Measurements from ENCODE around the gene NAXE. TPM values are rescaled to one million over a fixed set of nuclear protein-coding genes. Genes with fewer than 3 reads are reported as not detected.

The NAXE gene
- total RNA-seq, 4 donors from 2014 or later: 37.0 to 52.7 (median 45.8) TPM

DNA sequence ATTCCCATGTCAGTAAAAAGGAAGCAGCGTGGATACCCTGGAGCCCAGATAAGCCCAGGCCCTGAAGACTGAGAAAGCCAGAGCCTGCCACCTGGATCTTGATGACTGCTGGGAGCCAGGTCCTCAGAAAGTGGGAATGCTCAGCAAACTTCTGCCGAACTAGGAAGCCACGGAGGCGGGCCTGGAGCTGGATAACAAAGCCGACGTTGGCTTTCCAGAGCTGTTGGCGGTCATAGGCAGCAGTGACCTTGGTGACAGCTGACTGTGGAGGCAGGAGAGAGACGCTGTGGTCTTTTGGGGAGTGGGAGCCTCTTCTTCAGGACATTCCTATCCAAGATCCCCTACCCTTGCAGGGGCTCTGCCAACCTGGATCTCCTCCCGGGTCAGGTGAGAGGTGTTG is 43.6 kb upstream of the NAXE start:
- no peak overlapping the region for H3K4me3 ChIP-seq (ENCODE audit: low read depth, poor library complexity, severe bottlenecking)
- intact Hi-C loops (cut with DNase I; ENCODE audit: low total_unique reads): no loop called here
- TF ChIP-seq, protein P1, sequence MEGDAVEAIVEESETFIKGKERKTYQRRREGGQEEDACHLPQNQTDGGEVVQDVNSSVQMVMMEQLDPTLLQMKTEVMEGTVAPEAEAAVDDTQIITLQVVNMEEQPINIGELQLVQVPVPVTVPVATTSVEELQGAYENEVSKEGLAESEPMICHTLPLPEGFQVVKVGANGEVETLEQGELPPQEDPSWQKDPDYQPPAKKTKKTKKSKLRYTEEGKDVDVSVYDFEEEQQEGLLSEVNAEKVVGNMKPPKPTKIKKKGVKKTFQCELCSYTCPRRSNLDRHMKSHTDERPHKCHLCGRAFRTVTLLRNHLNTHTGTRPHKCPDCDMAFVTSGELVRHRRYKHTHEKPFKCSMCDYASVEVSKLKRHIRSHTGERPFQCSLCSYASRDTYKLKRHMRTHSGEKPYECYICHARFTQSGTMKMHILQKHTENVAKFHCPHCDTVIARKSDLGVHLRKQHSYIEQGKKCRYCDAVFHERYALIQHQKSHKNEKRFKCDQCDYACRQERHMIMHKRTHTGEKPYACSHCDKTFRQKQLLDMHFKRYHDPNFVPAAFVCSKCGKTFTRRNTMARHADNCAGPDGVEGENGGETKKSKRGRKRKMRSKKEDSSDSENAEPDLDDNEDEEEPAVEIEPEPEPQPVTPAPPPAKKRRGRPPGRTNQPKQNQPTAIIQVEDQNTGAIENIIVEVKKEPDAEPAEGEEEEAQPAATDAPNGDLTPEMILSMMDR (IDR thresholded peaks at IDR 0.05): no peak
- no peak for TF ChIP-seq POLR2A (IDR thresholded peaks at IDR 0.05)
- WGBS, 2 donors: 94 to 97% methylated on average over 8 to 9 of the region's 9 CpGs
- no peak for DNase-seq (ENCODE audit: low spot score in 2 of 2)

DNA sequence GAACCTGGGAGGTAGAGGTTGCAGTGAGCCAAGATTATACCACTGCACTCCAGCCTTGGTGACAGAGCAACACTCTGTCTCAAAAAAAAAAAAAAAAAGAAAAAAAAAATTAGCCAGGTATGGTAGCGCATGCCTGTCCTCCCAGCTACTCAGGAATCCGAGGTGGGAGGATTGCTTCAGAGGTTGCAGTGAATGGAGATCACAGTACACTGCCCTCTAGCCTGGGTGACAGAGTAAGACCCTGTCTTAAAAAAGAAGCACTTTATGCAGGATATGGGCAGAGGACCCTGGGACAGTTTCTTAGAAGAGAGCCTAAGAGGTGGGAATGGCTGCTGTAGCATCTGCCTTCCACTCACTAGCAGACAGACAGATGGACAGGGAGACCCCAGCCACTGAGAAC is 42.2 kb upstream of the NAXE start:
- no peak overlapping the region for H3K4me3 ChIP-seq (ENCODE audit: low read depth, poor library complexity, severe bottlenecking)
- no peak for TF ChIP-seq POLR2A (IDR thresholded peaks at IDR 0.05)
- TF ChIP-seq, protein P1 (IDR thresholded peaks at IDR 0.05): no peak
- intact Hi-C loops (cut with DNase I; ENCODE audit: low total_unique reads): no loop called here
- 74 to 77% methylated on average over 2 of the region's 2 CpGs for WGBS, 2 donors
- no peak for DNase-seq (ENCODE audit: low spot score in 2 of 2)

DNA sequence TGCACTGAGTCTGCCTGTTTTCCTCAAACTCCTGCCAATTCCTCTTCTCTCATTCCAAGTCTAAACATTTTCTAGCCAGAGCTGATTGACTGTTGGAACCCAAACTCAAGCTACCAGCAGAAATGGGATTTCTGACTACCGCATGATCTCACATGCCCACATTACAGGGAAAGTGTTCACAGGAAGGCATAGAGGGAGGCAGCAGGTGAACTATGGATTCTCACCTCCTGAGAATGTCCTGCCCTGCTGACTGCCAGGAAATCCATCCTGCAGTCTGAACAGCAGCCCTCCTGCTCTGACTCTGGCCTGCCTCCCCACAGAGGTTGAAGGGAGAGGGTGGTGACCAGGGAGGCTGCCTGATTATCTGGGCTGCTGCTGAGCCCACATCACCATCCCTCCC is 41.7 kb upstream of the NAXE start:
- no peak for DNase-seq (ENCODE audit: low spot score in 2 of 2)
- TF ChIP-seq, protein P1 (IDR thresholded peaks at IDR 0.05): no peak
- no peak for TF ChIP-seq POLR2A (IDR thresholded peaks at IDR 0.05)
- H3K4me3 ChIP-seq (ENCODE audit: low read depth, poor library complexity, severe bottlenecking): no peak overlapping the region
- intact Hi-C loops (cut with DNase I; ENCODE audit: low total_unique reads): no loop called here
- WGBS, 2 donors: 63 to 94% methylated on average over 1 of the region's 1 CpG

DNA sequence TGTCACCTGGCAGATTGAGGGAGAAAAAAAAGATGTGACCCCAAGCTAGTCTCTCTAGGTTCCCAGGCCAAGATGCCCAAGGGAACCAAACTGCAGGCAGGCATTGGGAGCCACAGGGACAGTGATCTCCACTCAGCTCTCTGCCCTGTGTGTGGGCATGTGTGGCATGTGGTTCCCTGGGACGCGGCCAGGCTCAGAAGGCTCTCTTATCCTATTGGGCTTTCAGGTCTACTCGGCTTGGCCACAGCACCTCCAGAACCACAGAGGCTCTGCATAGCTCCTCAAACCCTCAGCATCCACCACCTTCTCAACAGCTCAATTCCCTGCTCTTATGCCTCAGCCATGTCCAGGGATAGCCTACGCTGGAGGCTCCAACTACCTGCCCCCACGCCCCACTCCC is 41.2 kb upstream of the NAXE start:
- intact Hi-C loops (cut with DNase I; ENCODE audit: low total_unique reads): no loop called here
- TF ChIP-seq, protein P1 (IDR thresholded peaks at IDR 0.05): no peak
- TF ChIP-seq POLR2A (IDR thresholded peaks at IDR 0.05): no peak
- 81 to 86% methylated on average over 5 of the region's 5 CpGs for WGBS, 2 donors
- DNase-seq (ENCODE audit: low spot score in 2 of 2): no peak
- H3K4me3 ChIP-seq (ENCODE audit: low read depth, poor library complexity, severe bottlenecking): no peak overlapping the region

DNA sequence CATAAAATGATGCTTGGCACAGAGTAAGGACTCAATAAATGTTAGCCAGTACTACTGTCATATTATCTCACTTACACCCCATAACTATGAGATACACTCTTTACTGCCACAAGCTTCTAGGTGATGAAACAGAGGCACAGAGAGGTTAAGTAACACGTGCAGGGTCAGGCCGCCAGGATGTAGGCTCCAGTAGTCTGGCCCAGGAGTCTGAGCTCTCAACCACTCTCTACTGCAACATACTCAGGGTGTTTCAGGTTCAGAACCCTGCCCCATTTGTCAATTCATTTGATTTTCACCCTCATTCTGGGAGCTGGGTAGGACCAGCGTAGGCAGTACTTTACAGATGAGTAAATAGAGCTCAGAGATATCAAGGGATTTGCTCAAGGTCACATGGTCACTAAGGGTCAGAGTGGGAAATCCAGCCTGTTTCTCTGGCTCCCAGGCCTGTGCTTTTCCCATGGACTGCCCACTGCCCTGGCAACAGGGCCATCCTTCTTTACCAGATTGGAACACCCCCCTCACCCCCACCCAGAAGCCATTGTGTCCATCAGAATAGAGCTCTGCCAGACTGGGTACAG is 40.4 kb upstream of the NAXE start:
- TF ChIP-seq POLR2A (IDR thresholded peaks at IDR 0.05): no peak
- TF ChIP-seq, protein P1 (IDR thresholded peaks at IDR 0.05): no peak
- no peak overlapping the region for H3K4me3 ChIP-seq (ENCODE audit: low read depth, poor library complexity, severe bottlenecking)
- WGBS, 2 donors: 80 to 91% methylated on average over 3 of the region's 3 CpGs
- no peak for DNase-seq (ENCODE audit: low spot score in 2 of 2)
- intact Hi-C loops (cut with DNase I; ENCODE audit: low total_unique reads): no loop called here

DNA sequence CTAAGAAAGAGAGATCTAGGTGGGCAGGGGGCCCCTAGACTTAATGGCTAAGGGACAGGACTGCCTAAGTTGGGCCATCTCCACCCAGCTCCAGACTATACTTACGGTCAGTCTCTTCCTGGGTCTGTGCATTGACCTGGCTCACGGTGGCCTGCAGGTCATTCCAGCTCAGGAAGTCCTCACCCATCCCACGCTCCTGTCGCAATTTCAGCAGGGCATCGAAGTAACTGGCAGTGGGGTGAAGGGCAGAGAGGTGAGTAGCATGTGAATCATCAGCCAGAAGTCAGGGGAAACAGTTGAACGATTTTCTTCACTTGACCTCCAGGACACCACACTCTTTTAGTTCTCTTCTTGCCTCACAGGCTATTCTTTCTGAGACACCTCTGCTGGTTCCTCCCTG is 39.7 kb upstream of the NAXE start:
- WGBS, 2 donors: 87 to 93% methylated on average over 6 of the region's 6 CpGs
- no peak overlapping the region for H3K4me3 ChIP-seq (ENCODE audit: low read depth, poor library complexity, severe bottlenecking)
- DNase-seq (ENCODE audit: low spot score in 2 of 2): no peak
- intact Hi-C loops (cut with DNase I; ENCODE audit: low total_unique reads): no loop called here
- TF ChIP-seq, protein P1 (IDR thresholded peaks at IDR 0.05): no peak
- no peak for TF ChIP-seq POLR2A (IDR thresholded peaks at IDR 0.05)

Measured in lower leg skin (tissue), 4 donors.